Cardiac muscle cell (in vitro differentiated cells and primary cell): ENCODE results near the gene ANAPC2. TPM values are rescaled to one million over a fixed set of nuclear protein-coding genes. Genes with fewer than 3 reads are reported as not detected.

Experiments used
- DNase-seq, 2 donors: peaks; one replicate each; pipeline versions ENCODE4 v3.0.0 to v3.0.0-alpha.2; 2010 to 2017; ENCODE audit warnings: low read depth in 1 of 2, low spot score in 1 of 2
- H3K27ac ChIP-seq: fragments of 200-600 bp; sonication (generic); 2 replicates; pipeline ENCODE4 v1.5.1; 2016
- H3K27me3 ChIP-seq: fragments of 200-600 bp; sonication (generic); 2 replicates; pipeline ENCODE4 v1.6.0; 2016; ENCODE audit warnings: control low read depth
- H3K36me3 ChIP-seq: fragments of 200-600 bp; sonication (generic); 2 replicates; pipeline ENCODE4 v1.5.1; 2016; ENCODE audit warnings: control low read depth
- H3K4me1 ChIP-seq: fragments of 200-600 bp; sonication (generic); 2 replicates; pipeline ENCODE4 v1.8.1; 2017; ENCODE audit warnings: low read depth, mild to moderate bottlenecking, mixed run types
- H3K4me3 ChIP-seq: fragments of 200-600 bp; sonication (generic); 2 replicates; pipeline ENCODE4 v1.5.1; 2016; ENCODE audit warnings: mild to moderate bottlenecking
- H3K9me3 ChIP-seq: fragments of 200-600 bp; sonication (generic); 2 replicates; pipeline ENCODE4 v1.5.1; 2017; ENCODE audit warnings: low read depth, mild to moderate bottlenecking, control low read depth
- polyA plus RNA-seq: library from polyadenylated mRNA; unstranded; fragments of >200 nt; fragmentation: Nextera tagmentation; extraction: Ambion mirVana; gene quantifications from 2 replicates; pipeline ENCODE4 v1.2.1, GENCODE V29; 2016
- total RNA-seq: library from RNA; depleted of rRNA; stranded (reverse); fragments of >200 nt; gene quantifications from 2 replicates; pipeline ENCODE4 v1.2.3, GENCODE V29; 2016
- TF ChIP-seq, protein P1 (sequence below): IDR thresholded peaks from 2 replicates; pipeline ENCODE4 v1.5.1; 2012; ENCODE audit warnings: low read depth, mild to moderate bottlenecking, low read length

The ANAPC2 gene
- total and polyA plus RNA-seq, 2 experiments from 2014 or later: 15.5 to 42.8 TPM

DNA sequence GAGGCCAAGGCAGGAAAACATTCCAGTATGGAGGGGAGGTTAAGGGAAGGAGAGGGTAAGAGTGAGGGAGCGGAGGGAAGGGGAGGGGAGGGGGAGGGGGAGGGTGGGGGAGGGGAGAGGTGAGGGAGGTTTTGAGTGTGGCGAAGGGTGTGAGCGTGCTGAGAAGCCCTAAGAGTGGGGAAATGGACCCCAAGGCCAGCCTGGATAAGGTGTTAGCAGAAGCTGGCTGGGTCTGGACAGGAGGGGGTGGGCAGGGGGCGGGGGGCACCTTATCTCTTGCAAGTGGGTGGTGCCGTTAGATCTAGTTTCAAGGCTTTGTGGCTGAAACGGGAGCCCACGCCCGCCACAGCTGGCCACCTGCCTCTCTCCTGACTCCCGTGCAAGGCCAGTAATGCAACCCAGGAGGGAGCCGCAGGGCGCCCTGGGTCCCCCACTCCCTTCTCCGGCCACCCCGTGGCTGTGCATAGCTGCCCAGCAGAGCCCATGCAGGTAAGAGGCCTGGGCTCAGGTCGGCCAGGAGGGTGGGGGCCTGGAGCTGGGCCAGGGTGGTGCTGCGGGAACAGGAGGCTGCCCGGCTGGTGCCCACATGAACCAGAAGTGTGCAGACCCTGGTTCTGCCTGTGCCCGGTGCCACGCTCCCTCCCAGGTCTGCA is 39.6 kb upstream of the ANAPC2 start:
- Histone ChIP-seq H3K27ac (no peak overlapping the region), H3K27me3 (no peaks in the 10 kb centered on the region), H3K36me3 (no peaks in the 10 kb centered on the region), H3K4me1 (peaks cover 4% of the 10 kb centered on the region), H3K9me3 (no peaks in the 10 kb centered on the region), H3K4me3 (no peak overlapping the region)
- DNase-seq: no peak
- TF ChIP-seq, protein P1, sequence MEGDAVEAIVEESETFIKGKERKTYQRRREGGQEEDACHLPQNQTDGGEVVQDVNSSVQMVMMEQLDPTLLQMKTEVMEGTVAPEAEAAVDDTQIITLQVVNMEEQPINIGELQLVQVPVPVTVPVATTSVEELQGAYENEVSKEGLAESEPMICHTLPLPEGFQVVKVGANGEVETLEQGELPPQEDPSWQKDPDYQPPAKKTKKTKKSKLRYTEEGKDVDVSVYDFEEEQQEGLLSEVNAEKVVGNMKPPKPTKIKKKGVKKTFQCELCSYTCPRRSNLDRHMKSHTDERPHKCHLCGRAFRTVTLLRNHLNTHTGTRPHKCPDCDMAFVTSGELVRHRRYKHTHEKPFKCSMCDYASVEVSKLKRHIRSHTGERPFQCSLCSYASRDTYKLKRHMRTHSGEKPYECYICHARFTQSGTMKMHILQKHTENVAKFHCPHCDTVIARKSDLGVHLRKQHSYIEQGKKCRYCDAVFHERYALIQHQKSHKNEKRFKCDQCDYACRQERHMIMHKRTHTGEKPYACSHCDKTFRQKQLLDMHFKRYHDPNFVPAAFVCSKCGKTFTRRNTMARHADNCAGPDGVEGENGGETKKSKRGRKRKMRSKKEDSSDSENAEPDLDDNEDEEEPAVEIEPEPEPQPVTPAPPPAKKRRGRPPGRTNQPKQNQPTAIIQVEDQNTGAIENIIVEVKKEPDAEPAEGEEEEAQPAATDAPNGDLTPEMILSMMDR: no peak

DNA sequence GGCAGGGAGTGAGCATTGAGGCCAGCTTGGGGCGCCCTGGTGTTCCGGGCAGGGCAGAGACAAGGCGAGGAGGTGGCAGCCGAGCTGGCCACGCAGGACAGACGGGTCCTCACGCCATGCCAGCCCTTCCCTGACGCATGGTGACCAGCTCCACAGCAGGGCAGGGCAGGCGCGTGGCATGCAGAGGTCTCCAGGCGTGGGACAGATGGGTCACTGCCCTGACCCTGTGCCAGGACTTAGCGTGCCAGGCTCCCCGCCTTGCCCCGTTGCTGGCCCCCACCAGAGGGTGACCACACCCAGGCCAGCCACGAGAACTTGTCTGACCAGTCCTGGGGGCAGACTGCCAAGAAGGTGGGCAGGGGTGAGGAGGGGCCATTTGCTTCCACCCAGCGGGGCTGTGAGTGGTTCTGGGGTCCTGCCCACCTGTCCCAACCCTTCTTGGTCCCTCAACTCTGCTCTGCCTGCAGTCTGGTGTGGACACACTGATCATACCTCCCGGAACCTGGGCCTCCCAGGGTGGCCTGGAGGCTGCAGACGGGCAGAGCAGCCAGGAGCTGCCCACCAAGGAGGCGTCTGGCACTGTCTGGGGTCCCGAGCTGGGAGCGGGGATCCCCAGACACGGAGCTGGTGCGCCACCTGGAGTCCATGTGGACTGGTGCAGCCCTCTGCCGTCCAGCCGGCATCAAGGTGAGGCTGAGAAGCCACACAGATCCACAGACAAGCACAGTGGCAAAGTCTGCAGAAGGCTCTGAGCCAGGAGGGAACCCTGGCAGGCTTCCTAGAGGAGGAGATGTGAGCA is 38.9 kb upstream of the ANAPC2 start, which contains the start of gene RNF224:
Gene RNF224, plus strand, starts transcription at position 449 of the 799 bp plus-strand sequence. CDS start 834 bp downstream, outside the sequence.
- no peak within 1 kb of the TSS for H3K27ac ChIP-seq
- peaks cover 8% of the 10 kb centered on the region for H3K4me1 ChIP-seq
- no peaks in the 10 kb centered on the region for H3K36me3 ChIP-seq
- no peak within 1 kb of the TSS for H3K4me3 ChIP-seq
- no peaks in the 10 kb centered on the region for H3K27me3 ChIP-seq
- H3K9me3 ChIP-seq: no peaks in the 10 kb centered on the region
- TF ChIP-seq, protein P1: peak; percentile 82
- DNase-seq: peak; percentile 82 to 88

DNA sequence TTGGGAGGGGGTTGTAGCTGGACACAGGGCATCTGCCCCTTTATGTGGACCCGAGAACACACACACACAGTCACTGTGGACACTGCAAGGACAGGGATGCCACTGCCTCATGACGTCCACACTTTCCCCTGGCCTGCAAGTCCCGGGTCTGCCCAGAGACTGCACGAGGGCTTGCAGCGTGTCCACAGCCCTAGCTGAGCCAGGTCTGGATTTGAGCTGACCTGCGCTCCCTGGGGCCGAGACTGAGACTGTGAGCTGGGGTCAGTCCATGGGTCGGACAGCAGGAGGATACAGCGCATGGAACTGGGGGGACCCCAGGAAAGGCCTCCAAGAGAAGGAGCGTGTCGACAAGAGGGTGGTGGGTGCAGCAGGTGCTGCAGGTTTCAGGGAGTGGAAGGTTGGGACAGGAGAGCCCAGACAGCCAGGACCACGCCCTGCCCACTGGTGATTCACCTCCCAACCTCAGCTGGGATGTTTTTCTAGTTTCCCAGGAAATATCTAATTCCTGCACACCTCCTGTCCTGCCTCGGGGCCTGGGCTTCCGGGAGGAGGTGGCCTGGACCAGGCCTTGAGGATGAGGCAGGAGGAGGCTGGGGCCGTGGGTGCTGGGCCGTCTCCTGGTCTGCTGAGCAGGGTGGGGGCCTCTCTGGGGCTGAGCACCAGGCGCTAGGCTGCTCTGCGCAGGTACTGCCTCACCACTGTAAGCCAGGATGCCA is 38.1 kb upstream of the ANAPC2 start:
- peaks cover 8% of the 10 kb centered on the region for H3K4me1 ChIP-seq
- TF ChIP-seq, protein P1: no peak
- no peaks in the 10 kb centered on the region for H3K36me3 ChIP-seq
- H3K9me3 ChIP-seq: no peaks in the 10 kb centered on the region
- DNase-seq: no peak
- no peaks in the 10 kb centered on the region for H3K27me3 ChIP-seq
- no peak overlapping the region for H3K27ac ChIP-seq
- H3K4me3 ChIP-seq: no peak overlapping the region

DNA sequence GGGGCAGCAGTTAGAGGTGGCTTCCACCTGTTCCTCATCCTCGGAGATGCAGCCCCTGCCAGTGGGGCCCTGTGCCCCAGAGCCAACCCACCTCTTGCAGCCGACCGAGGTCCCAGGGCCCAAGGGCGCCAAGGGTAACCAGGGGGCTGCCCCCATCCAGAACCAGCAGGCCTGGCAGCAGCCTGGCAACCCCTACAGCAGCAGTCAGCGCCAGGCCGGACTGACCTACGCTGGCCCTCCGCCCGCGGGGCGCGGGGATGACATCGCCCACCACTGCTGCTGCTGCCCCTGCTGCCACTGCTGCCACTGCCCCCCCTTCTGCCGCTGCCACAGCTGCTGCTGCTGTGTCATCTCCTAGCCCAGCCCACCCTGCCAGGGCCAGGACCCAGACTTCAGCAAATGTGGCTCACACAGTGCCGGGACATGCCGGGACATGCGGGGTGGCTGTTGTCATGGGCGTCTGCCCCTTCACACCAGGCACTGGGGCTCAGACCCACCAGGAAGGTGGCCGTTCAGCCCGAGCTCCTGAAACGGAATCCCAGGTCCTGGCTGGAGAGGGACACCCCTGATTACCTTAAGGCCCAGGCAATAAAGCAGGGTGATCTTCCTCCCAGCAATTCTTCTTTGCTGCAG is 37.5 kb upstream of the ANAPC2 start:
- H3K27ac ChIP-seq: no peak overlapping the region
- H3K4me3 ChIP-seq: no peak overlapping the region
- TF ChIP-seq, protein P1: no peak

More for the DNA sequence above, 37.5 kb upstream of the ANAPC2 start:
- no peaks in the 10 kb centered on the region for H3K27me3 ChIP-seq
- no peak for DNase-seq
- H3K9me3 ChIP-seq: no peaks in the 10 kb centered on the region
- peaks cover 8% of the 10 kb centered on the region for H3K4me1 ChIP-seq
- no peaks in the 10 kb centered on the region for H3K36me3 ChIP-seq
